Stomach (tissue), 9 donors: Measurements from ENCODE around the gene TSFM. TPM values are rescaled to one million over a fixed set of nuclear protein-coding genes. Genes with fewer than 3 reads are reported as not detected.

Source experiments
- DNase-seq, 2 donors: peaks; one replicate each; pipeline versions ENCODE4 v3.0.0 to v3.0.0-alpha.2; 2013 to 2019
- H3K27ac ChIP-seq, 5 donors: fragments of 200-600 bp in 4 of 5; sonication (generic) in 4 of 5; one replicate each; pipeline ENCODE4 v1.5.1; 2013 to 2019; ENCODE audit warnings: mild to moderate bottlenecking in 1 of 5, moderate library complexity in 1 of 5
- H3K27me3 ChIP-seq, 3 donors: fragments of 200-600 bp; sonication (generic); one replicate each; pipeline ENCODE4 v1.5.1; 2017 to 2019; ENCODE audit warnings: mixed run types in 1 of 3
- H3K36me3 ChIP-seq, 4 donors: fragments of 200-600 bp; sonication (generic); 1 replicate in 3 of 4; 2 replicates in 1 of 4; pipeline ENCODE4 v1.5.1; 2016 to 2019
- H3K4me1 ChIP-seq, 4 donors: fragments of 200-600 bp; sonication (generic); one replicate each; pipeline ENCODE4 v1.5.1; 2016 to 2019
- H3K4me3 ChIP-seq, 4 donors: fragments of 200-600 bp; sonication (generic) in 3 of 4; one replicate each; pipeline ENCODE4 v1.5.1; 2016 to 2019; ENCODE audit warnings: mild to moderate bottlenecking in 1 of 4
- H3K9me3 ChIP-seq, 4 donors: fragments of 200-600 bp; sonication (generic); one replicate each; pipeline ENCODE4 v1.5.1; 2016 to 2019
- CTCF ChIP-seq, 7 experiments: fragments of 450-650 bp in 4 of 7; fragments of 200-600 bp in 3 of 7; sonication (generic) in 3 of 7; IDR thresholded peaks; one replicate each; pipeline ENCODE4 v1.5.1; 2016 to 2019; ENCODE audit warnings: antibody characterized with exemption in 7 of 7, control low read depth in 2 of 7, mild to moderate bottlenecking in 1 of 7
- EP300 ChIP-seq: sonication (generic); formaldehyde crosslinking; IDR thresholded peaks from one replicate; pipeline ENCODE4 v1.6.1; 2017; ENCODE audit warnings: antibody characterized with exemption
- POLR2A ChIP-seq, 4 donors: fragments of 450-650 bp; IDR thresholded peaks; one replicate each; pipeline ENCODE4 v1.6.1; 2016; ENCODE audit warnings: antibody characterized with exemption in 4 of 4, control low read depth in 2 of 4, mild to moderate bottlenecking in 1 of 4, moderate library complexity in 1 of 4
- POLR2AphosphoS5 ChIP-seq, 3 donors: sonication (generic); formaldehyde crosslinking; IDR thresholded peaks; one replicate each; pipeline ENCODE4 v1.6.1; 2016; ENCODE audit warnings: antibody characterized with exemption in 3 of 3
- WGBS, 5 donors: extraction: QIAGEN DNeasy Blood & Tissue Kit in 3 of 5; methylation state at CpG; one replicate each; pipeline versions ENCODE4 v1.1.5 to v1.1.7; 2013 to 2018; 5-methylcytosine and 5-hydroxymethylcytosine counted together
- intact Hi-C: fragments of 100-400 bp; cut with DNase I; formaldehyde crosslinking; loops from one replicate; pipeline ENCODE4 v1.15.1; 2023; ENCODE audit warnings: low total_unique reads
- polyA plus RNA-seq, 3 donors: library from polyadenylated mRNA; stranded (reverse); fragments of 200-250 nt; gene quantifications; one replicate each; pipeline ENCODE4 v1.2.3, GENCODE V29; 2013
- total RNA-seq, 5 donors: library from RNA; depleted of rRNA; stranded (reverse); fragments of >200 nt; gene quantifications; one replicate each; pipeline versions ENCODE4 v1.1.0 to v1.2.3, GENCODE V29; 2014 to 2016
- donor health status: healthy with polysubstance abuse.
- donor health status: Bipolar disorder and iron deficiency.
- donor health status: healthy.

The TSFM gene
- total and polyA plus RNA-seq, 8 donors: 2.3 to 39.3 (median 13.5) TPM

- H3K36me3 ChIP-seq: peaks cover 0 to 26% (median 19%) of the 10 kb centered on the region in 4 donors
- H3K9me3 ChIP-seq: no peaks in the 10 kb centered on the region
- peaks cover 15 to 27% (median 24%) of the 10 kb centered on the region in 4 donors for H3K4me1 ChIP-seq
- intact Hi-C loops: no loop called here
- no peaks in the 10 kb centered on the region for H3K27me3 ChIP-seq
- H3K4me3 ChIP-seq: no peak overlapping the region
- DNase-seq: no peak
- H3K27ac ChIP-seq: no peak overlapping the region
- 79 to 93% (median 86%) methylated on average over 3 of the region's 3 CpGs for WGBS, 5 donors
- TF ChIP-seq POLR2A (IDR thresholded peaks at IDR 0.05): no peak
- no peak for TF ChIP-seq POLR2AphosphoS5 (IDR thresholded peaks at IDR 0.05)
- no peak for TF ChIP-seq CTCF (IDR thresholded peaks at IDR 0.05)
- TF ChIP-seq EP300: no peak
Observed at GRCh38 chr12:57775044-57775443, 7.5 kb upstream of the TSFM start.

GRCh38 chr12:57775563-57776246 lies 6.9 kb upstream of the TSFM start:
- no peak for TF ChIP-seq EP300
- TF ChIP-seq POLR2AphosphoS5 (IDR thresholded peaks at IDR 0.05): no peak
- TF ChIP-seq CTCF (IDR thresholded peaks at IDR 0.05): no peak
- TF ChIP-seq POLR2A (IDR thresholded peaks at IDR 0.05): no peak
- H3K9me3 ChIP-seq: no peaks in the 10 kb centered on the region
- no peak for DNase-seq
- no peak overlapping the region for H3K4me3 ChIP-seq
- H3K4me1 ChIP-seq: peaks cover 15 to 25% (median 22%) of the 10 kb centered on the region in 4 donors
- no peak overlapping the region for H3K27ac ChIP-seq
- WGBS, 5 donors: 82 to 89% (median 86%) methylated on average over 4 of the region's 4 CpGs
- H3K36me3 ChIP-seq: peaks cover 0 to 25% (median 22%) of the 10 kb centered on the region in 4 donors
- intact Hi-C loops: no loop called here
- no peaks in the 10 kb centered on the region for H3K27me3 ChIP-seq

DNA sequence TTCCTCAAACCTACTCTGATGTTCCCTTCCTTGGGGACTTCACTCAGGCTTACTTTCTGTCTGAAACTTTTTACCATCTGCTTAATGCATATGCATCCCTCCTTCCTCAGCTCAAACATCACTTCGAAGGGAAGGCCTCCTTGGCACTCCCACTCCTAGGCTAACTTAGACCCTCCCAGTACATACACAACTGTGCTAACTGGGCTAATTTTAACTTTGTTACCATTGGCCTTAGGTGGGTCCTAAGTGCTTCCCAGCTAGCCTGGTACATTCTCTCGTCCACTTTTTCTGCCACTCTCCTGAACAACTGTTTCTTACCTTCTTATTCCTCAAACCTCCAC lies 6.4 kb upstream of the TSFM start:
- TF ChIP-seq POLR2AphosphoS5 (IDR thresholded peaks at IDR 0.05): no peak
- TF ChIP-seq EP300: no peak
- TF ChIP-seq POLR2A (IDR thresholded peaks at IDR 0.05): no peak
- no peak for TF ChIP-seq CTCF (IDR thresholded peaks at IDR 0.05)
- WGBS, 5 donors: 84 to 94% (median 92%) methylated on average over 2 of the region's 2 CpGs
- H3K27ac ChIP-seq: no peak overlapping the region
- H3K36me3 ChIP-seq: peaks cover 0 to 27% (median 25%) of the 10 kb centered on the region in 4 donors
- H3K9me3 ChIP-seq: no peaks in the 10 kb centered on the region
- intact Hi-C loops: no loop called here
- peaks cover 10 to 20% (median 18%) of the 10 kb centered on the region in 4 donors for H3K4me1 ChIP-seq
- no peak for DNase-seq
- H3K27me3 ChIP-seq: no peaks in the 10 kb centered on the region
- no peak overlapping the region for H3K4me3 ChIP-seq

DNA sequence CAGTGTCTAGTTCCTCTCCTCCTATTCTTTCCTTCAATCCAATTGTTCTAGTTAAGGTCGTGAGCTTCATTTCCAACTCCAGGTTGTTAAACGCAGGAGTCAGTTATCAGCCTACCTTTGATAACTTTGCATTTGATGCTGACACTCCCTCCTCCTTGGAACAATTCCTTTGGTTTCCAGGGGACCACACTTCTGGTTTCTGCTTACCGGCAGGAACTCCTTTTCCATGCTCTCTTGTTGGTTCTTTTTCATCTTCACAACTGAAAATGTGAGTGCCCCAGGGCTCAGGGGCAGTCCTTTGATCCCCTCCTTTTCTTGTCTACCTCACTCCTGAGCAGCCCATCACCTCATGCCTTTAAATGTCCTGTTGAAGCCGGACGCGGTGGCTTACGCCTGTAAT lies 5.2 kb upstream of the TSFM start:
- H3K4me1 ChIP-seq: peaks cover 8 to 26% (median 18%) of the 10 kb centered on the region in 4 donors
- H3K27ac ChIP-seq: no peak overlapping the region
- H3K9me3 ChIP-seq: no peaks in the 10 kb centered on the region
- TF ChIP-seq POLR2A (IDR thresholded peaks at IDR 0.05): no peak
- TF ChIP-seq EP300: no peak
- TF ChIP-seq POLR2AphosphoS5 (IDR thresholded peaks at IDR 0.05): no peak
- TF ChIP-seq CTCF (IDR thresholded peaks at IDR 0.05): no peak
- H3K27me3 ChIP-seq: no peaks in the 10 kb centered on the region
- no peak for DNase-seq
- no peak overlapping the region for H3K4me3 ChIP-seq
- intact Hi-C loops: no loop called here
- WGBS, 5 donors: 77 to 82% (median 81%) methylated on average over 7 of the region's 7 CpGs
- H3K36me3 ChIP-seq: peaks cover 0 to 27% (median 25%) of the 10 kb centered on the region in 4 donors
